Measurements from ENCODE around the gene SLC2A11. TPM values are rescaled to one million over a fixed set of nuclear protein-coding genes. Genes with fewer than 3 reads are reported as not detected.

Gene SLC2A11
- total RNA-seq, 4 donors from 2014 or later: 3.2 to 12.5 (median 8.7) TPM

GRCh38 chr22:23922921-23923320 lies 65.2 kb downstream of the SLC2A11 start:
- H3K9me3 ChIP-seq: no peaks in the 10 kb centered on the region
- H3K4me1 ChIP-seq: peaks cover 2% of the 10 kb centered on the region
- no peak overlapping the region for H3K27ac ChIP-seq
- H3K36me3 ChIP-seq: peaks cover 18% of the 10 kb centered on the region
- H3K4me3 ChIP-seq: no peak overlapping the region
- 65% methylated on average over 2 of the region's 2 CpGs for WGBS
- no peak for DNase-seq (ENCODE audit: low spot score in 2 of 2)
- H3K27me3 ChIP-seq: no peaks in the 10 kb centered on the region
- TF ChIP-seq EP300 (IDR thresholded peaks at IDR 0.05) (no peak), POLR2A (IDR thresholded peaks at IDR 0.05) (no peak), CTCF (IDR thresholded peaks at IDR 0.05) (no peak), POLR2AphosphoS5 (IDR thresholded peaks at IDR 0.05) (no peak)

- H3K27ac ChIP-seq: no peak overlapping the region
- TF ChIP-seq EP300 (IDR thresholded peaks at IDR 0.05) (no peak), POLR2A (IDR thresholded peaks at IDR 0.05) (no peak), POLR2AphosphoS5 (IDR thresholded peaks at IDR 0.05) (no peak), CTCF (IDR thresholded peaks at IDR 0.05) (no peak)
- no peaks in the 10 kb centered on the region for H3K9me3 ChIP-seq
- peaks cover 18% of the 10 kb centered on the region for H3K4me1 ChIP-seq
- WGBS: 94% methylated on average over 6 of the region's 6 CpGs
- no peak for DNase-seq (ENCODE audit: low spot score in 2 of 2)
- H3K4me3 ChIP-seq: no peak overlapping the region
- peaks cover 18% of the 10 kb centered on the region for H3K36me3 ChIP-seq
- H3K27me3 ChIP-seq: no peaks in the 10 kb centered on the region
Measured at GRCh38 chr22:23925020-23925606, 67.4 kb downstream of the SLC2A11 start.

GRCh38 chr22:23926561-23926960 lies 68.9 kb downstream of the SLC2A11 start:
- no peak overlapping the region for H3K4me3 ChIP-seq
- 86% methylated on average over 13 of the region's 14 CpGs for WGBS
- TF ChIP-seq EP300 (IDR thresholded peaks at IDR 0.05) (no peak), POLR2A (IDR thresholded peaks at IDR 0.05) (no peak), CTCF (IDR thresholded peaks at IDR 0.05) (no peak), POLR2AphosphoS5 (IDR thresholded peaks at IDR 0.05) (no peak)

More at GRCh38 chr22:23926561-23926960, 68.9 kb downstream of the SLC2A11 start:
- H3K4me1 ChIP-seq: peaks cover 18% of the 10 kb centered on the region
- peaks cover 18% of the 10 kb centered on the region for H3K36me3 ChIP-seq
- no peaks in the 10 kb centered on the region for H3K9me3 ChIP-seq
- H3K27ac ChIP-seq: no peak overlapping the region
- DNase-seq (ENCODE audit: low spot score in 2 of 2): no peak
- H3K27me3 ChIP-seq: no peaks in the 10 kb centered on the region

Other genes starting within 250 kb of the SLC2A11 start
- 1 to 10 TPM in 1 of 4 donors, not detected in 3; 1.3 TPM for gene DRICH1, start 225.6 kb upstream of the SLC2A11 start, total RNA-seq
- gene RGL4, start 166.9 kb upstream of the SLC2A11 start, total RNA-seq: not detected
- gene ZNF70, start 106.8 kb upstream of the SLC2A11 start, total RNA-seq: 1 to 10 TPM; 1.7 to 5.1 (median 3.1) TPM
- not detected for gene VPREB3, start 103.5 kb upstream of the SLC2A11 start, total RNA-seq
- gene C22orf15, start 94.9 kb upstream of the SLC2A11 start, total RNA-seq: not detected
- gene CHCHD10, start 89.9 kb upstream of the SLC2A11 start, total RNA-seq: 10 to 100 TPM; 26.7 to 46.4 (median 32.2) TPM
- 1 to 10 TPM in 2 of 4 donors, under 1 TPM in 1, not detected in 1; 0.60 to 3.9 (median 2.1) TPM for gene MMP11, start 85.0 kb upstream of the SLC2A11 start, total RNA-seq
- 10 to 100 TPM; 54.2 to 73.9 (median 61.3) TPM for gene SMARCB1, start 70.9 kb upstream of the SLC2A11 start, total RNA-seq
- under 1 TPM in 3 of 4 donors, not detected in 1; 0.34 to 0.94 (median 0.56) TPM for gene DERL3, start 18.9 kb upstream of the SLC2A11 start, total RNA-seq
- gene MIF, start 36.5 kb downstream of the SLC2A11 start, total RNA-seq: 100 to 1,000 TPM; 261 to 363 (median 313) TPM
- 10 to 100 TPM in 1 of 4 donors, 1 to 10 TPM in 3; 3.2 to 13.5 (median 6.7) TPM for gene GSTT2B, start 103.3 kb downstream of the SLC2A11 start, total RNA-seq
- 1 to 10 TPM in 3 of 4 donors, not detected in 1; 1.5 to 2.0 (median 2.0) TPM for gene DDTL, start 109.0 kb downstream of the SLC2A11 start, total RNA-seq
- gene DDT, start 116.6 kb downstream of the SLC2A11 start, total RNA-seq: 100 to 1,000 TPM; 103 to 171 (median 130) TPM
- under 1 TPM in 1 of 4 donors, not detected in 3; 0.81 TPM for gene GSTT2, start 122.3 kb downstream of the SLC2A11 start, total RNA-seq
- gene GSTT4, start 147.6 kb downstream of the SLC2A11 start, total RNA-seq: not detected
- 10 to 100 TPM; 26.7 to 97.3 (median 42.5) TPM for gene CABIN1, start 153.4 kb downstream of the SLC2A11 start, total RNA-seq

Data from suprapubic skin (tissue), 4 donors.